ENCODE data around the gene FILIP1. TPM values are rescaled to one million over a fixed set of nuclear protein-coding genes. Genes with fewer than 3 reads are reported as not detected.

FILIP1 gene
- total RNA-seq, 1 donor from 2014 or later: under 0.01 TPM

GRCh38 chr6:75478929-75479328 is 14.7 kb downstream of the FILIP1 start:
- FAIRE-seq: no peak
- H3K4me3 ChIP-seq (ENCODE audit: low read depth, low read length): no peak overlapping the region
- H3K36me3 ChIP-seq (ENCODE audit: control insufficient read depth, insufficient read depth, low read length): no peaks in the 10 kb centered on the region
- TF ChIP-seq CTCF (IDR thresholded peaks at IDR 0.05; ENCODE audit: insufficient read depth, low read length, severe bottlenecking): no peak
- no peaks in the 10 kb centered on the region for H3K27me3 ChIP-seq (ENCODE audit: control insufficient read depth, insufficient read depth, low read length)
- no peak for DNase-seq (ENCODE audit: low read depth)

DNA sequence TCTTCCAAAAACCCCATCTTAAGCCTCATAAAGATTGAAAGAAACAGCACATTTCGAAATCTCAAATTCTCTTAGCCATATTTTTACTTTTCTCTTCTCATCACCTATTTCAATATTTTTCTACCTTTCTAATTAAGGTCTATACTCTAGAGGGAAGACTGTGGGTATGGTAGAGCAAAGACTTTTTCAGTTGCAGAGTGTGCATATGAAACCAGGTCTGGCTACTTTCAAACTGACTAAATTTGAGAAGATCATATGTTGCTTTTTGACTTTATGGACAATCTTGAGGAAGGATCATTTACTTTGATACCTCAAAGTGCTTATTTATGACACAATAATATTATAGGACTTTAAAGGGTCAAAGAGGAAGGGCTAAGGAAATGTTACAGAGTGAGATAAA is 20.7 kb downstream of the FILIP1 start:
- Histone ChIP-seq H3K36me3 (ENCODE audit: control insufficient read depth, insufficient read depth, low read length) (no peaks in the 10 kb centered on the region), H3K4me3 (ENCODE audit: low read depth, low read length) (no peak overlapping the region), H3K27me3 (ENCODE audit: control insufficient read depth, insufficient read depth, low read length) (no peaks in the 10 kb centered on the region)
- DNase-seq (ENCODE audit: low read depth) (no peak), FAIRE-seq (no peak)
- TF ChIP-seq CTCF (IDR thresholded peaks at IDR 0.05; ENCODE audit: insufficient read depth, low read length, severe bottlenecking): no peak

DNA sequence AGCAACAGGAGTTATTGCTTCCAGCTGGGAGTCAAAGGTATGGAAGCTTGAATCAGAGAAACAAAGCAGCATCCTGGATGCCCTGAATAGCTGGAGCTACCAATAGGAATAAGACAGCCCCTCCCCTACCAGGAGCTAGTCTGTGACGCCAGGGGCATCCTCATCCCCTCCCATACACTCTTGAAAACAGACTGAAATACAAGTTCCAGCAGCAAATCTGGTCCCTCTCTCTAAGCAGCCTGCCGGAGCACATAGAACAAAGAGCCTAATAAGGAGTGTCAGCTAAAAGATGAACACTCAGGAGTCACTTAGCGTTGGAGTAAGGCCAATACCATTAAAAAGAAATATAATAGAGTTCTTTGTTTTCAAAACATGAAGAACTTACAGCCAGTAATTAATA is 25.6 kb downstream of the FILIP1 start:
- no peaks in the 10 kb centered on the region for H3K36me3 ChIP-seq (ENCODE audit: control insufficient read depth, insufficient read depth, low read length)
- no peak for TF ChIP-seq CTCF (IDR thresholded peaks at IDR 0.05; ENCODE audit: insufficient read depth, low read length, severe bottlenecking)
- no peak overlapping the region for H3K4me3 ChIP-seq (ENCODE audit: low read depth, low read length)
- FAIRE-seq: no peak
- H3K27me3 ChIP-seq (ENCODE audit: control insufficient read depth, insufficient read depth, low read length): no peaks in the 10 kb centered on the region
- DNase-seq (ENCODE audit: low read depth): no peak

DNA sequence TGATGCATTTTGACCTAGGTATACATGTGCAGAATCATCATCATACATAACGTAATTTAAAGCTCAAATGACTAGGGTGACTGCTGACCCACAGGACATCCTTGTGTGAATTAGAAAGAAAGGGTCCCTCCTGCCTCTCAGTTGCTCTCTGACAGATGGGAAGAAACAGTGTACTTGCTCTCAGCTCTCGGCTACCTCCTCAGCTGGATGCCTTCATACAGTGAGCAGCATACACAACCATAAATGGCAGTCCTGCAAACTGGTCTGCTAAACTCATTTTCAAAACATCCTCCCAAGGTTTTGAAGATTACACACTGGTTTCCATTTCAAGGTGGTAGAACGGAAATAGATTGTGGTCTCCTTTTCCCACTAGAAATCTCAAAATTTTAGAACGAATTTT is 26.3 kb downstream of the FILIP1 start:
- Histone ChIP-seq H3K36me3 (ENCODE audit: control insufficient read depth, insufficient read depth, low read length) (no peaks in the 10 kb centered on the region), H3K27me3 (ENCODE audit: control insufficient read depth, insufficient read depth, low read length) (no peaks in the 10 kb centered on the region), H3K4me3 (ENCODE audit: low read depth, low read length) (no peak overlapping the region)
- FAIRE-seq: no peak
- no peak for TF ChIP-seq CTCF (IDR thresholded peaks at IDR 0.05; ENCODE audit: insufficient read depth, low read length, severe bottlenecking)
- DNase-seq (ENCODE audit: low read depth): no peak

GRCh38 chr6:75466636-75467035 is 27.0 kb downstream of the FILIP1 start:
- FAIRE-seq (no peak), DNase-seq (ENCODE audit: low read depth) (no peak)
- TF ChIP-seq CTCF (IDR thresholded peaks at IDR 0.05; ENCODE audit: insufficient read depth, low read length, severe bottlenecking): no peak
- Histone ChIP-seq H3K27me3 (ENCODE audit: control insufficient read depth, insufficient read depth, low read length) (no peaks in the 10 kb centered on the region), H3K4me3 (ENCODE audit: low read depth, low read length) (no peak overlapping the region), H3K36me3 (ENCODE audit: control insufficient read depth, insufficient read depth, low read length) (no peaks in the 10 kb centered on the region)

DNA sequence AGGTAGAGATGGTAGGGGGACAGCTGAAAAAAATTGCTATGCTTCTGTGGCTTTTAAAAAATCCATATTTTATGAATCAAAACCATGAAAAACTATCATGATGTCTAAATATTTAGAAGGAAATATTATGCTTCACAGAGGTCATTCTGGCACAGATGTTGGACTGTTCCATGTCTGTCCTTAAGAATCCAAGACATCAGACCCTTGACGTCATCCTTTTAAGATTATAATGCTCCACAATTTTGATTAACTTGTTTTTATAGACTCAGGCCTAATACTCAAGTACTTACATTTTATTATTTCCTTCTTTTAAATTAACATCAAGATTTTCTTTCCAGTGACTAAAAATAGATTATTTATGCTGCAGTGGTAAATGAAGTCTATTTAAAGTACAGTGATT is 29.7 kb downstream of the FILIP1 start:
- TF ChIP-seq CTCF (IDR thresholded peaks at IDR 0.05; ENCODE audit: insufficient read depth, low read length, severe bottlenecking): no peak
- H3K36me3 ChIP-seq (ENCODE audit: control insufficient read depth, insufficient read depth, low read length): no peaks in the 10 kb centered on the region
- FAIRE-seq: no peak
- DNase-seq (ENCODE audit: low read depth): no peak
- H3K27me3 ChIP-seq (ENCODE audit: control insufficient read depth, insufficient read depth, low read length): no peaks in the 10 kb centered on the region
- no peak overlapping the region for H3K4me3 ChIP-seq (ENCODE audit: low read depth, low read length)
